Fibroblast of lung (primary cell): ENCODE results near the gene KLHDC4. TPM values are rescaled to one million over a fixed set of nuclear protein-coding genes. Genes with fewer than 3 reads are reported as not detected.

ENCODE experiments used
- DNase-seq, 2 donors: peaks; one replicate each; pipeline versions ENCODE4 v3.0.0 to v3.0.0-alpha.2; 2010; ENCODE audit warnings: low read depth in 2 of 2
- H2AFZ ChIP-seq: 2 replicates; pipeline ENCODE4 v1.5.1; 2012; ENCODE audit warnings: low read length, control low read depth, inconsistent platforms
- H3K27ac ChIP-seq: 2 replicates; pipeline ENCODE4 v1.5.1; 2011; ENCODE audit warnings: low read length, control low read depth; ENCODE audit not compliant: insufficient read depth
- H3K27me3 ChIP-seq: 2 replicates; pipeline ENCODE4 v1.5.1; 2011; ENCODE audit warnings: mild to moderate bottlenecking, low read length; ENCODE audit not compliant: control insufficient read depth, insufficient read depth
- H3K36me3 ChIP-seq: 2 replicates; pipeline ENCODE4 v1.5.1; 2011; ENCODE audit warnings: low read length; ENCODE audit not compliant: control insufficient read depth, insufficient read depth
- H3K4me1 ChIP-seq: 2 replicates; pipeline ENCODE4 v1.5.1; 2011; ENCODE audit warnings: low read length; ENCODE audit not compliant: control insufficient read depth, insufficient read depth; ENCODE audit errors: extremely low read depth
- H3K4me2 ChIP-seq: 2 replicates; pipeline ENCODE4 v1.5.1; 2011; ENCODE audit warnings: low read length, control low read depth; ENCODE audit not compliant: insufficient read depth; ENCODE audit errors: extremely low read depth
- H3K4me3 ChIP-seq, 4 experiments: fragments of 200-600 bp in 1 of 4; sonication (generic) in 1 of 4; replicated peaks in 1 of 4; 2 replicates each; pipeline ENCODE4 v1.5.1; 2011 to 2016; ENCODE audit warnings: low read length in 4 of 4, low read depth in 3 of 4, mild to moderate bottlenecking in 3 of 4, control low read depth in 2 of 4, inconsistent platforms in 1 of 4, mixed read lengths in 1 of 4; ENCODE audit not compliant: insufficient read depth in 1 of 4; ENCODE audit errors: control extremely low read depth in 1 of 4
- H3K79me2 ChIP-seq: 2 replicates; pipeline ENCODE4 v1.5.1; 2012; ENCODE audit warnings: mild to moderate bottlenecking, low read length, inconsistent platforms; ENCODE audit not compliant: control insufficient read depth, insufficient read depth
- H3K9ac ChIP-seq: 2 replicates; pipeline ENCODE4 v1.5.1; 2011; ENCODE audit warnings: mild to moderate bottlenecking, low read length, control low read depth; ENCODE audit not compliant: insufficient read depth
- H3K9me3 ChIP-seq: 2 replicates; pipeline ENCODE4 v1.5.1; 2012; ENCODE audit warnings: low read depth, low read length; ENCODE audit not compliant: control insufficient read depth, insufficient read depth
- H4K20me1 ChIP-seq: 2 replicates; pipeline ENCODE4 v1.5.1; 2011; ENCODE audit warnings: low read length; ENCODE audit not compliant: control insufficient read depth, insufficient read depth; ENCODE audit errors: extremely low read depth
- CTCF ChIP-seq, 2 donors: IDR thresholded peaks in 1 of 2; conservative IDR thresholded peaks in 1 of 2; 1 replicate in 1 of 2; 2 replicates in 1 of 2; pipeline ENCODE4 v1.5.1; 2011 to 2012; ENCODE audit warnings: low read length in 2 of 2, control low read depth in 1 of 2, inconsistent platforms in 1 of 2, low read depth in 1 of 2, mild to moderate bottlenecking in 1 of 2
- EZH2 ChIP-seq: IDR thresholded peaks from 2 replicates; pipeline ENCODE4 v1.5.1; 2012; ENCODE audit warnings: low read length, control low read depth, mild to moderate bottlenecking; ENCODE audit errors: missing control alignments
- polyA plus RNA-seq, 2 donors: library from polyadenylated mRNA; depleted of rRNA in 1 of 2; stranded (reverse) in 1 of 2; unstranded in 1 of 2; fragments of >200 nt; gene quantifications; 2 replicates each; pipeline ENCODE4 v1.2.1, GENCODE V29; 2011 to 2012; ENCODE audit warnings: missing spikeins in 1 of 2
- total RNA-seq: library from RNA; depleted of rRNA; stranded (reverse); fragments of >200 nt; gene quantifications from 2 replicates; pipeline ENCODE4 v1.2.1, GENCODE V29; 2014

KLHDC4 gene
- total and polyA plus RNA-seq, 2 donors (not counting 1 experiment from before 2014, with no cell fraction given) = 7.3 to 17.8 TPM

- TF ChIP-seq EZH2 = no peak
- TF ChIP-seq CTCF (conservative IDR thresholded peaks at IDR 0.05 in 1 of 2, IDR thresholded peaks at IDR 0.05 in 1 of 2; ENCODE audit: low read depth in 1 of 2, low read length in 2 of 2) = no peak
- Histone ChIP-seq H3K27me3 (no peaks in the 10 kb centered on the region), H3K4me3 (no peak overlapping the region), H3K4me2 (no peak overlapping the region), H3K79me2 (no peaks in the 10 kb centered on the region), H3K36me3 (peaks cover 5% of the 10 kb centered on the region), H3K9ac (peak overlapping the region; percentile 1), H3K27ac (no peak overlapping the region), H4K20me1 (no peaks in the 10 kb centered on the region), H3K4me1 (peaks cover 5% of the 10 kb centered on the region), H3K9me3 (no peaks in the 10 kb centered on the region), H2AFZ (no peak overlapping the region)
- no peak for DNase-seq
Observed at GRCh38 chr16:87739801-87740200, 26.0 kb downstream of the KLHDC4 start.

GRCh38 chr16:87736008-87736382 lies 29.8 kb downstream of the KLHDC4 start:
- TF ChIP-seq CTCF (conservative IDR thresholded peaks at IDR 0.05 in 1 of 2, IDR thresholded peaks at IDR 0.05 in 1 of 2; ENCODE audit: low read depth in 1 of 2, low read length in 2 of 2) (no peak), EZH2 (no peak)
- H3K4me3 ChIP-seq = no peak overlapping the region
- no peak overlapping the region for H3K9ac ChIP-seq
- H3K27ac ChIP-seq = no peak overlapping the region
- H3K4me2 ChIP-seq = no peak overlapping the region
- no peaks in the 10 kb centered on the region for H3K79me2 ChIP-seq
- peaks cover 3% of the 10 kb centered on the region for H3K36me3 ChIP-seq
- no peaks in the 10 kb centered on the region for H3K27me3 ChIP-seq
- H2AFZ ChIP-seq = no peak overlapping the region
- H3K9me3 ChIP-seq = no peaks in the 10 kb centered on the region
- no peaks in the 10 kb centered on the region for H4K20me1 ChIP-seq
- H3K4me1 ChIP-seq = peaks cover 5% of the 10 kb centered on the region
- DNase-seq = no peak

GRCh38 chr16:87735270-87736007 lies 30.3 kb downstream of the KLHDC4 start:
- Histone ChIP-seq H3K9me3 (no peaks in the 10 kb centered on the region), H3K4me3 (no peak overlapping the region), H3K36me3 (peaks cover 3% of the 10 kb centered on the region), H3K27ac (no peak overlapping the region), H3K9ac (no peak overlapping the region), H2AFZ (no peak overlapping the region), H3K27me3 (no peaks in the 10 kb centered on the region), H4K20me1 (no peaks in the 10 kb centered on the region), H3K4me1 (peaks cover 3% of the 10 kb centered on the region), H3K4me2 (no peak overlapping the region), H3K79me2 (no peaks in the 10 kb centered on the region)
- DNase-seq = no peak
- TF ChIP-seq CTCF (conservative IDR thresholded peaks at IDR 0.05 in 1 of 2, IDR thresholded peaks at IDR 0.05 in 1 of 2; ENCODE audit: low read depth in 1 of 2, low read length in 2 of 2) = no peak
